Fibroblast of mammary gland (primary cell): ENCODE data around the gene YAP1.

Source experiments
- DNase-seq: peaks from one replicate; pipeline ENCODE4 v3.0.0-alpha.2; 2010; ENCODE audit warnings: low read depth
- H3K4me3 ChIP-seq: 2 replicates; pipeline ENCODE4 v1.5.1; 2011; ENCODE audit warnings: low read depth, mild to moderate bottlenecking, low read length, moderate library complexity; ENCODE audit not compliant: control insufficient read depth
- TF ChIP-seq, protein P1 (sequence below): conservative IDR thresholded peaks from 2 replicates; pipeline ENCODE4 v1.5.1; 2011; ENCODE audit warnings: low read depth, low read length, inconsistent platforms; ENCODE audit not compliant: control insufficient read depth, insufficient read depth

The YAP1 gene

DNA sequence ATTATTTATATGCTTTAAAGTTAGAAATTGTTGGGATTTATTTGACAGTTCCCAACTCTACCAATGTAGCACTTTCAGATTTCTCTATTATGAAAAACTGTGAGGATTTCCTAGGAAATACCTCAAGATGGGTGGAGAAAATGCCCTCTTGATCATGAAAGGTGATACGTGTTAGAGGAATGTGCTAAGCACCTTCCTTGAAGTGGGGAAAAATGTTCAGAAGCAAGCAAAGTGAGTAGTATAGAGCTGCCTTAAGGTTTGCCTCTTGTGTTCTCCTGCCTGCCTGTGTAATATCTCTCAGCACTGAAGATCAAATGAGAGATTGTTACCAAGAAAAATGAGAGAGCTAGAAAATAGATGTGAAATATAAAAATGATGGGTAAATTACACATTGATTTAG, 58.2 kb downstream of the YAP1 start:
- DNase-seq, result no peak
- TF ChIP-seq, protein P1, sequence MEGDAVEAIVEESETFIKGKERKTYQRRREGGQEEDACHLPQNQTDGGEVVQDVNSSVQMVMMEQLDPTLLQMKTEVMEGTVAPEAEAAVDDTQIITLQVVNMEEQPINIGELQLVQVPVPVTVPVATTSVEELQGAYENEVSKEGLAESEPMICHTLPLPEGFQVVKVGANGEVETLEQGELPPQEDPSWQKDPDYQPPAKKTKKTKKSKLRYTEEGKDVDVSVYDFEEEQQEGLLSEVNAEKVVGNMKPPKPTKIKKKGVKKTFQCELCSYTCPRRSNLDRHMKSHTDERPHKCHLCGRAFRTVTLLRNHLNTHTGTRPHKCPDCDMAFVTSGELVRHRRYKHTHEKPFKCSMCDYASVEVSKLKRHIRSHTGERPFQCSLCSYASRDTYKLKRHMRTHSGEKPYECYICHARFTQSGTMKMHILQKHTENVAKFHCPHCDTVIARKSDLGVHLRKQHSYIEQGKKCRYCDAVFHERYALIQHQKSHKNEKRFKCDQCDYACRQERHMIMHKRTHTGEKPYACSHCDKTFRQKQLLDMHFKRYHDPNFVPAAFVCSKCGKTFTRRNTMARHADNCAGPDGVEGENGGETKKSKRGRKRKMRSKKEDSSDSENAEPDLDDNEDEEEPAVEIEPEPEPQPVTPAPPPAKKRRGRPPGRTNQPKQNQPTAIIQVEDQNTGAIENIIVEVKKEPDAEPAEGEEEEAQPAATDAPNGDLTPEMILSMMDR, result no peak
- no peak overlapping the region for H3K4me3 ChIP-seq

DNA sequence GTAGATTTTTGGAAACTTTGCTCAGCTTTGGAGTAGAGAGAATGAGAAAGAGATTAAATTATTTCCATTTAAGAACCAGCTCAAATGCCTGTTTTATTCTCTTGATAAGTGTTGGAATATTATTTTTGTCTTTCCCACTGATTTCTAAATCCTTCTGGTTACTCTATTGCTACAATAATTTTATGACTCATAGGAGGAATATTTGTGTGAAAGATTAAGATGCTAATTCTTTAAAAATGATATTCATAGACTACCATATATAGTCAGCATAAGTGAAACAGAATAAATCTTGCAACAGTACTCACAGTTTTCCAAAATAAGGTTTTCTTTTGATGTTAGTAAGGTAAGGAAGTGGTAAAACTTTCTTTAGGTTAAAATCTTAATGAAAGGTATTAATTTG, 60.9 kb downstream of the YAP1 start:
- peak; percentile 74 for DNase-seq
- TF ChIP-seq, protein P1, result no peak
- H3K4me3 ChIP-seq, result no peak overlapping the region

DNA sequence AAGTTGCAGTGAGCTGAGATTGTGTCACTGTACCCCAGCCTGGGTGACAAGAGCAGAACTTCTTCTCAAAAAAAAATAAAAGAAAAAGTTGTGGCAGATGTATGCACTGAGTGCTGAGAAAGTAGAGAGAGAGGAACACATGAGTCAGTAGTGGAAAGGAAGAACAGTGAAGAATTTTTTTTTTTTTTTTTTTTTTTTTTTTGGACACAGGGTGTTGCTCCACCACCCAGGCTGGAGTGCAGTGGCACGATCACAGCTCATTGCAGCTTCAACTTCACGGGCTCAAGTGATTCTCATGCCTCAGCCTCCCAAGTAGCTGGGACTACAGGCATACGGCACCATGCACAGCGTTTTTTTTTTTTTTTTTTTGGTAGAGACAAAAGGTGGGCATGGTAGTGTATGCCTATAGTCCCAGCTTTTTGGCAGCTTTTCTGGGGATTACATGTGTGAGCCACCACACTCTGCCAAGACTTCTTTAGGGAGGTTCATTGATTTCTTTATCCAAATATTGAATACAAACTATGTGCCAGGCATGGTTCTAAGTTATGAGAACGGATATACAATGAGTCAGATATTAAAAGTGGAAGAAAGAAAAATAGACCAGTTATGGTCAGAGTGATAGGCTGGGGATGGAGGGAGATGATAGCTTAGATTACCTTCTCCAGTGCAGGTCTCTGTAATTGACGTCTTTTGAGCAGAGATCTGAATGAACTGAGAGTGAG, 62.0 kb downstream of the YAP1 start:
- peak; percentile 82 for DNase-seq
- TF ChIP-seq, protein P1, result no peak
- H3K4me3 ChIP-seq, result no peak overlapping the region

DNA sequence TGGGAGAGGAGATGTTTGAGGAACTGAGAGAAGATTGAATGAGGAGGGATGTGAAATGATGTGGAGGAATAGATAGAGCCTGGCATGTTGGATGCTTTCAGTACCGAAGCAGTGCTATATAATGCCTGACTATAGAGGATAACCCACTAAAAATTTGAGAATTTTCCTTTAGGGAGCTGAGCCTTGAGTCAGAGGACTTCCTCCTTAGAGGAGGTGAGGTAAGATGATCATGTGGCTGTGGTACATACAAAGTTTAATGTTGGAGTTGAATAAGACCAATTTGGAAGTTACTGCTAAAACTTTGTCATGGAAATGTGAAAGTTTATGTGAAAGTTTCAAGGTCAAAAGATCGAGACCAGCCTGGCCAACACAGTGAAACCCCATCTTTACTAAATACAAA, 66.9 kb downstream of the YAP1 start:
- H3K4me3 ChIP-seq, result no peak overlapping the region
- peak; percentile 47 for DNase-seq
- TF ChIP-seq, protein P1, result no peak

DNA sequence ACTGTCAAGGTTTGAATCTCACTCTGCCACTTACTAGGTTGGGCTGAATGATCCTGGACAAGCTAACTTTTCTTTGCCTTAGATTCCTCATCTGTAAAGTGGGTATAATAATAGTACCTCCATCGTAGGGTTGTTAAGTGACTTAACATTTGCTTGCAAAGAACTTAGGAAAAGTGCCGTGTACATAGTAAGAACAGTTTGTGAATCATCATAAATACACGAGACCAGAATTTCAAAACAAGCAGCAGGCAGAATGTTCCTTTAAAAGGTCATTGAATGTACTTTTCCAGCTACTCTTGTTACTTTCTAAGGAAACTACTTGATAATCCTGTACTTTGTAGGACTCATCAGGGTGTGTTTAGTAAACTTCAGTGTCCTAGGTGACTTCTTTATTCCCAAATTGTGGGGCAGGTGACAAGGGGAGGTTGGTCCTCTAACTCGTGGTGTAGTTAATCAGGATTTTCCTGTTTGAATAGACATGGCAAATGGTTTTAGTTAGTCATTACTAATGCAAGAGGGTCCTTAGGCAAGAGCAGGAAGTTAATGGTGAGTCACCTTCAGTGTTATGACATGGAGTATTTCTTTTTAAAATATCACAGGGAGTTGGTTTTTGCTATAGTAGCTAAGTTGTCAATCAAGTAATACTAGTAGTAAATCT, 67.9 kb downstream of the YAP1 start:
- no peak overlapping the region for H3K4me3 ChIP-seq
- peak; percentile 94 for DNase-seq
- TF ChIP-seq, protein P1, result no peak

DNA sequence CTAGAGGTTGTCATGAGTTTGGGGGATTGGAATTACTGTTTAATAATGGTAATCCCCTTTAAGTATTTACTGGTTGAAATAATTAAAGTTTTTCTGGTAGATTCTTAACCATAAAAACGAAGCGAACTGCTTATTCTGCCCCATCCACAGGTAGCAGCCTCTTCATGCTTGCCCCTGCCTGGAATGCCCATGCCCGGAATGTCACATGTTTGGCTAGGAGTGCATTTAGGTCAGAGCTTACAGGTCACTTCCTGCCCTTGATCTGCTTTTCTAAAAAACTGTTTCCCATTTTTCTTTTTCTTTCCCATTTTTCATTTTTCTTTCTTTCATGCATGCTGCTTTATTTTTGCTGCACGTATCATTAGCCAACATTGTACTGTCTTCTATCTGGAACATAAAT, 69.1 kb downstream of the YAP1 start:
- TF ChIP-seq, protein P1, result no peak
- H3K4me3 ChIP-seq, result no peak overlapping the region
- no peak for DNase-seq
